GM19099 (cell line): ENCODE measurements around the gene SPOUT1.
A peak's percentile ranks its signal among the peaks of the same experiment; 100 is the strongest.

Source experiments
- POLR2A ChIP-seq: IDR thresholded peaks from 3 replicates; pipeline ENCODE4 v1.6.1; 2011; ENCODE audit warnings: low read depth; ENCODE audit not compliant: insufficient read length; ENCODE audit errors: extremely low read depth

Gene SPOUT1

GRCh38 chr9:128819716-128820664, 9.6 kb downstream of the SPOUT1 start:
- TF ChIP-seq POLR2A: no peak

DNA sequence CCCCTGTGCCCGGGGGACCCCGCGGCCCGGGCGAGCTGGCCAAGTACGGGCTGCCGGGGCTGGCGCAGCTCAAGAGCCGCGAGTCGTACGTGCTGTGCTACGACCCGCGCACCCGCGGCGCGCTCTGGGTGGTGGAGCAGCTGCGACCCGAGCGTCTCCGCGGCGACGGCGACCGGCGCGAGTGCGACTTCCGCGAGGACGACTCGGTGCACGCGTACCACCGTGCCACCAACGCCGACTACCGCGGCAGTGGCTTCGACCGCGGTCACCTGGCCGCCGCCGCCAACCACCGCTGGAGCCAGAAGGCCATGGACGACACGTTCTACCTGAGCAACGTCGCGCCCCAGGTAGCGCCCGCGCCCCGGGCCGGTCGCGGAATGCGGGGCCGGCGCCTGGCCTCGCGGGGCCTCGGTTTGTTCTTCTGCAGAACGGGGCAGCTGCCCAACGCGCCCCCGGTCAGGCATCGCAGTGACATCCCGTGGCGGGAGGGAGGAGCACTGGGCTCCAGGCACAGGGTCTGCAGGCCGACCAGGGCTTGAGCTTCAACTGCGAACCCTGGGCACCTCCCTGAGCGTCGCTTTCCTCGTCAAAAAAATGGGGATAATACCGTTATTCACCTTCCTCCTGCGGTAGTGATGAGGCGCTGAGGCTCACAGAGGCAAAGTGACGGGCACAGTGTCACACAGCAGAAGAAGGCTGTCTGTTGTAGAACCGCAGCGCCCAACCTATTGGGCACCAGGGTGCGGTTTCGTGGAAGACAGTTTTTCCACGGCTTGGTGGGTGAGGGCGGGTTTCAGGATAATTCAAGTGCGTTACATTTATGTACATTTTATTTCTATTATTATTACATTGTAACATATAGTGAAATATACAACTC, 10.5 kb downstream of the SPOUT1 start:
- no peak for TF ChIP-seq POLR2A

DNA sequence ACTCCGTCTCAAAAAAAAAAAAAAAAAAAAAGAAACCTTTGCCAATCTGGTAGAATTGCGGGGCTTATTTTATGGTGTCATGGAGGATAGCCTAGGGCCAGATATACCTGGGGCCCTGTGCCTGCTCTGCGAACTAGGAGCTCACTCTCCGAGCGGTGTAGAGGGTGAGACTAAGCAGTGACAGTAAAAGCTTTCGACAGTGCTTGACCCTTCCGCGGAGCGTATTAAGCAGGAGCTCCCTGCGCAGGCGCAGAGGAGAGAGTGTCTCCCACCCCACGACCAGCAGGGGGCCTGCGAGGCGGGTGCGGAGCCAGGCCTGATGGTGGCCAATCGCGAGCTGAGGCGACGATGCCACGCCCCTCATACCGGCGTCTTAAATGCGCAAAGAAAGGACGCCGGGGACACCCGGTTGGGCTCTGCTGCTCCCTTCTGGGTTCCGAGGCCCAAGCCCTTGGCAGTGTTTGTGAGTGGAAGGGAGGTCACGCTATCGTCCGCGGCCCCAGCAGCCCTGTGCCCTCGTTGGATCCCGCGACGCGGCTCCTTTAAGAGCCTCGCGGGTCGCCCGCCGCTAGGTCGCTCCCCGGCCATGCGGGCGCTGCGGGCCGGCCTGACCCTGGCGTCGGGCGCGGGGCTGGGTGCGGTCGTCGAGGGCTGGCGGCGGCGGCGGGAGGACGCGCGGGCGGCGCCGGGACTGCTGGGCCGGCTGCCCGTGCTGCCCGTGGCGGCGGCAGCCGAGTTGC, 11.3 kb downstream of the SPOUT1 start, which contains the start of gene ENDOG:
Gene ENDOG (plus strand): TSS at position 402 of the 740 bp plus-strand sequence. CDS start 185 bp downstream, at position 587.
- peak; percentile 91 for TF ChIP-seq POLR2A

GRCh38 chr9:128810873-128811272, 18.7 kb downstream of the SPOUT1 start:
- TF ChIP-seq POLR2A: no peak

- no peak for TF ChIP-seq POLR2A
Observed at GRCh38 chr9:128809831-128810230, 19.8 kb downstream of the SPOUT1 start.

GRCh38 chr9:128809036-128809599, 20.5 kb downstream of the SPOUT1 start:
- no peak for TF ChIP-seq POLR2A

DNA sequence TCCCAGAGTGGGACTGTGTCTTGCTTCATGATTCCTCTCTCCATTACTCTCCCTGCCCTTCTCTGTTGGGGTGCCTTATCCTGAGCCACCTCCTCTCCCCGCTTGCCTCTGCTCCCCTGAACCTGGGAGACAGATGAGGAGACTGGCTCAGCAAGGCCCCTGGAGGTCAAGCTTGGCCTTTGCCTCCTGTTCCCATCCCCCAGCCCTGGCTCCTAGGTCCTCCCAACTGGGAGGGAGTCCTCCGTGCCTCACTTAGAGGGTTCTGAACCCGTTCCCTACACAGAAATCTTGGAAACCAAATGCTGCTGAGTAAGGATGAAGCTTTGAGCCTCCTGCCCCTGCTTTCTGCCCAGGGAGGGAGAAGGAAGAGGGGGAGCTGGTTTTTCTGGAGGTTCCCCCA, 21.1 kb downstream of the SPOUT1 start:
- TF ChIP-seq POLR2A: no peak

GRCh38 chr9:128807827-128808226, 21.8 kb downstream of the SPOUT1 start:
- TF ChIP-seq POLR2A: no peak

DNA sequence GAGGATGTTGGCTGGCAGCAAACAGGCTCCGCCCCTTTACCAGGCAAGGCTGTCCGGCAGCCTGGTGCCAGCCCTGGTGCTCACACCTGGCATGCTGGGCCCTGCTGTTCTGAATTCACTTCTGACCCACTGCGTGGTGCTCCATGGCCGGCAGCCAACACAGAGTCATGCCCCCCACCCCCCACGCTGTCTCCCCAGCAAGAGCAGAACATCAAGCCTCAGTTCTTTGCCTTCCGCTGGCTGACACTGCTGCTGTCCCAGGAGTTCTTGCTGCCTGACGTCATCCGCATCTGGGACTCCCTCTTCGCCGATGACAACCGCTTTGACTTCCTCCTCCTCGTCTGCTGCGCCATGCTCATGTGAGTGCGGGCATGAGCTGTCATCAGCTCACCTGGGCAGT, 23.9 kb downstream of the SPOUT1 start:
- no peak for TF ChIP-seq POLR2A

DNA sequence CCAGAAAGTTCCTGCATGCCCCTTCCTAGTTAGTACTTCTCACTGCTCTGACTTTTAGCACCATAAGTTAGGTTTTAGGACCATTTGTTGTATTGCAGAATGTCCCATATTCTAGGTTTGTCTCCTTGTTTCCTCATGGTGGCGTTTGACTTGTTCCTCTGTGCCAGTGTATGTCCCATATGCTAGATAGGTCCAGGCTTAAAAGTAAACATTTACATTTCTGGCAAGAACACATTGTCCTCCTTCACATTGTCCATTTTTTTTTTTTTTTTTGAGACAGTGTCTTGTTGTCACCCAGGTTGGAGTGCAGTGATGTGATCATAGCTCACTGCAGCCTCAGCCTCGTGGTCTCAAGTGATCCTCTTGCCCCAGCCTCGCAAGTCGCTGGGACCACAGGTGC, 27.1 kb downstream of the SPOUT1 start:
- TF ChIP-seq POLR2A: no peak

DNA sequence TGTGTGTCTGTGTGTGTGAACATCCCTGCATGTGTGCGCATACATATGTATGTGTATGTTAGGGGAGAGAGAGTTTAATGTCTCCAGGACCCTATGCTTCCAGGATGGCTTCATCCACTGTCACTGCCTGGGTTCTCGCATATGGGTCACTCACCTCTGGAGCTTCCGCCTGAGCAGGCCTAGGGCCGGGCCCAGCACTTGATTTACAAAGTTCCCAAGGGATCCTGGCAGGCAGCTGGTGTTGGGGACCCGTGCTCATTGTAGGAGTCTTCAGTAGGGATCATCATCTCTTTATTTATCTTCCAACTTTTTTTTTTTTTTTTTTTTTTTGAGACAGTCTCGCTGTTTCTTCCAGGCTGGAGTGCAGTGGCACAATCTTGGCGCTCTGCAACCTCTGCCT, 29.5 kb downstream of the SPOUT1 start:
- no peak for TF ChIP-seq POLR2A

DNA sequence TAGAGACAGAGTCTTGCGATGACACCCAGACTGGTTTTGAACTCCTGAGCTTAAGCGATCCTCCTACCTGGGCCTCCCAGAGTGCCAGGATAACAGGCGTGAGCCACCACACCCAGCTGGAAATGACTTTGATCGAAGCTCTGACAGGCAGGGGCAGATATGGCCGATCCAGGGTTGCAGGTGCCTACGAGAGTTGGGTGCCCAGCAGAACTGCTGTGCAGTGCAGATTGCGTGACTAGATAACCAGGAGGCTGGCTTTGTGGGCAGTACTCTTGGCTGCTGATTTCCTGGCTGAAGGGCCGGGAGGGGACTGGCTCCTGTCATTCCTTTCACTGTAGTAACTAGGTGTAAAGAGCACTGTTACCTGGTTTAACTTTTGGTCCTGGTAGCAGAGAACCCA, 30.7 kb downstream of the SPOUT1 start:
- TF ChIP-seq POLR2A: no peak

- TF ChIP-seq POLR2A: no peak
Observed at GRCh38 chr9:128792978-128793686, 36.5 kb downstream of the SPOUT1 start.

- no peak for TF ChIP-seq POLR2A
Observed at GRCh38 chr9:128792134-128792533, 37.5 kb downstream of the SPOUT1 start.
